ENCODE results near the gene YY1.

The YY1 gene

DNA sequence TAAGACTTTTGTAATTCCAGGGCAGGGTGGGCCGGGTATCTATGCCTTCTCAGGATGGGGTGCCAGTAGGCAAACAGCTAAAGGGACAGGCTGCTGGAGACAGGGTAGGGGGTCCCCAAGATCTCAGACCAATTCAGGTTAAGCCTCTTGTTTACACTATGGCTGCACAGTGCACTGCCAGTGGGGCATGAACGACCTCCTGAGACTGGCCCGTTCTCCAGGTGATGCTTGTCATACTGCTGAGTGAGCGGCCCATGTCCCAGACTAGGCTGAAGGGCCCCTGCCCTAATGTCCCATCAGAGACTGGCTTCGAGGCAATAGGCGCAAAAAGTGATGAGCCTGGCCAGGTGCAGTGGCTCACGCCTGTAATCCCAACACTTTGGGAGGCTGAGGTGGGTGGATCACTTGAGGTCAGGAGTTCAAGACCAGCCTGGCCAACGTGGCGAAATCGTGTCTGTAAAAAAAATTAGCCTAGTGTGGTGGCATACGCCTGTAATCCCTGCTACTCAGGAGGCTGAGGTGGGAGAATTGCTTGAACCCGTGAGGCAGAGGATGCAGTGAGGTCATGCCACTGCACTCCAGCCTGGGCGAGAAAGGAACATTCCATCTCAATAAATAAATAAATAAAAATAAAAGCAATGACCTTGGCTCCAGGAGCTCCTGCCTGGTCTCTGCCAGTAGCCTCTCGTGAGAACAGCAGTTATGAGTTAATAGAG lies 54.7 kb downstream of the YY1 start (continued):
- TF ChIP-seq, protein P1, sequence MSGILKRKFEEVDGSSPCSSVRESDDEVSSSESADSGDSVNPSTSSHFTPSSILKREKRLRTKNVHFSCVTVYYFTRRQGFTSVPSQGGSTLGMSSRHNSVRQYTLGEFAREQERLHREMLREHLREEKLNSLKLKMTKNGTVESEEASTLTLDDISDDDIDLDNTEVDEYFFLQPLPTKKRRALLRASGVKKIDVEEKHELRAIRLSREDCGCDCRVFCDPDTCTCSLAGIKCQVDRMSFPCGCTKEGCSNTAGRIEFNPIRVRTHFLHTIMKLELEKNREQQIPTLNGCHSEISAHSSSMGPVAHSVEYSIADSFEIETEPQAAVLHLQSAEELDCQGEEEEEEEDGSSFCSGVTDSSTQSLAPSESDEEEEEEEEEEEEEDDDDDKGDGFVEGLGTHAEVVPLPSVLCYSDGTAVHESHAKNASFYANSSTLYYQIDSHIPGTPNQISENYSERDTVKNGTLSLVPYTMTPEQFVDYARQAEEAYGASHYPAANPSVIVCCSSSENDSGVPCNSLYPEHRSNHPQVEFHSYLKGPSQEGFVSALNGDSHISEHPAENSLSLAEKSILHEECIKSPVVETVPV (CRISPR knock-in tag; IDR thresholded peaks at IDR 0.05) = no peak
- TF ChIP-seq ZFP30 (CRISPR knock-in tag; IDR thresholded peaks at IDR 0.05) = no peak
- TF ChIP-seq, protein P2, sequence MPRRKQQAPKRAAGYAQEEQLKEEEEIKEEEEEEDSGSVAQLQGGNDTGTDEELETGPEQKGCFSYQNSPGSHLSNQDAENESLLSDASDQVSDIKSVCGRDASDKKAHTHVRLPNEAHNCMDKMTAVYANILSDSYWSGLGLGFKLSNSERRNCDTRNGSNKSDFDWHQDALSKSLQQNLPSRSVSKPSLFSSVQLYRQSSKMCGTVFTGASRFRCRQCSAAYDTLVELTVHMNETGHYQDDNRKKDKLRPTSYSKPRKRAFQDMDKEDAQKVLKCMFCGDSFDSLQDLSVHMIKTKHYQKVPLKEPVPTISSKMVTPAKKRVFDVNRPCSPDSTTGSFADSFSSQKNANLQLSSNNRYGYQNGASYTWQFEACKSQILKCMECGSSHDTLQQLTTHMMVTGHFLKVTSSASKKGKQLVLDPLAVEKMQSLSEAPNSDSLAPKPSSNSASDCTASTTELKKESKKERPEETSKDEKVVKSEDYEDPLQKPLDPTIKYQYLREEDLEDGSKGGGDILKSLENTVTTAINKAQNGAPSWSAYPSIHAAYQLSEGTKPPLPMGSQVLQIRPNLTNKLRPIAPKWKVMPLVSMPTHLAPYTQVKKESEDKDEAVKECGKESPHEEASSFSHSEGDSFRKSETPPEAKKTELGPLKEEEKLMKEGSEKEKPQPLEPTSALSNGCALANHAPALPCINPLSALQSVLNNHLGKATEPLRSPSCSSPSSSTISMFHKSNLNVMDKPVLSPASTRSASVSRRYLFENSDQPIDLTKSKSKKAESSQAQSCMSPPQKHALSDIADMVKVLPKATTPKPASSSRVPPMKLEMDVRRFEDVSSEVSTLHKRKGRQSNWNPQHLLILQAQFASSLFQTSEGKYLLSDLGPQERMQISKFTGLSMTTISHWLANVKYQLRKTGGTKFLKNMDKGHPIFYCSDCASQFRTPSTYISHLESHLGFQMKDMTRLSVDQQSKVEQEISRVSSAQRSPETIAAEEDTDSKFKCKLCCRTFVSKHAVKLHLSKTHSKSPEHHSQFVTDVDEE (CRISPR knock-in tag; IDR thresholded peaks at IDR 0.05) = no peak
- TF ChIP-seq ZC3H10 (CRISPR knock-in tag; IDR thresholded peaks at IDR 0.05) = no peak

DNA sequence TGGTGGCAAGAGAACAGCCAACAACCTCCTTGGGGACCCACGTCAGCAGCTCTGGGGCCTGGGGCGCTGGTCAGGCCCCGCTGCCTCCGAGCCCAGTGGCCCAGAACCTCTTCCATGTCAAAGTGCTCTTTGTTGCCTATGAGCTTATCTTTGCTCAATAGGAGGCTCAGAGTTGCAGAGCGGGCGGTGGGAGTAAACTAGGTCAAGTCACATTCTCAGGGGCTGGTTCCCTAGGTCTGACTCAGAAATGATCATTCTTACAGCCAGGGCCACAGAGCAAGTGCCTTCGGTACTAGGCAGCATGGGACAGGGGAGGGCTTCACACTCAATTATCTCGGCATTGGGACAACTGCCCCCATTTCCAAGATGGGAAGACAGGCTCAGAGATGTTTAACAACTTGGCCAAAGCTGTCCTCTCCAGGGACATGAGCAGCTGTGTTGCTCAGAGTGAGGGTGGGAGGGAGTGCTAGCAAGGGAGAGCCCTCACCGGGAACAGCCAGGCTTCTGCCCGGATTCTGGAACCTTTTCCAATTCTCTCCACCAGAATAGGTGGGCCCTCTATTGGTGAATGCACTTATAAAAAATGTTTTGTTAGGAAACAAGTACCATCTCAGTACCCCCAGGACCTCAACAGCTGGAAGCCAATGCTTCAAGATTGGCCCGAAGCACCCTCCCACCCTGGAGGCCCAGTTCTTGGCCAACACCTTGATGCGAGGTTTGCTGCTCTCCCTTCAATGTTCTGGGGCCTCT lies 55.4 kb downstream of the YY1 start:
- no peak for ATAC-seq

DNA sequence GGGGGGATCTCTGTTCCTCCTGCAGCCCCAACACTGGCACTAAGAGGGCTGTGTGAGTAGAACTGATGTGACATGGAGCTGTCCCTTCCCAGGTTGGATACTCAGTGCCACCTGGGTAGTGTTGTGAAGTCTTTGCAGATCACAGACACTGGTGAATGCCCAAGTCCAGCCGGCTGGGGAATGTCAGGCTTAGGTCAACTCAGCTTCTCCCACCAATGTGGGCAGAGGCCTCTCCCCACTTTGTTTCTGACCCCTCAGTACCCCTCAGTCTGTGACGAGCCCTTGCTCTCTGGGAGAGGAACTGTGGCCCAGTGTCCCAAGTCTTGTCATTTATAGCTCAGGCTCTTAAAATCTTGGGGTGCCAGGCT lies 56.0 kb downstream of the YY1 start:
- TF ChIP-seq CSDC2 (CRISPR knock-in tag; IDR thresholded peaks at IDR 0.05) = no peak
- ATAC-seq = no peak

More for the DNA sequence above, 55.4 kb downstream of the YY1 start:
- TF ChIP-seq ISL1 (CRISPR knock-in tag; IDR thresholded peaks at IDR 0.05) = no peak
- TF ChIP-seq ZC3H10 (CRISPR knock-in tag; IDR thresholded peaks at IDR 0.05) = no peak
- no peak for TF ChIP-seq TOX (CRISPR knock-in tag; IDR thresholded peaks at IDR 0.05; ENCODE audit: borderline replicate concordance)
- TF ChIP-seq, protein P3, sequence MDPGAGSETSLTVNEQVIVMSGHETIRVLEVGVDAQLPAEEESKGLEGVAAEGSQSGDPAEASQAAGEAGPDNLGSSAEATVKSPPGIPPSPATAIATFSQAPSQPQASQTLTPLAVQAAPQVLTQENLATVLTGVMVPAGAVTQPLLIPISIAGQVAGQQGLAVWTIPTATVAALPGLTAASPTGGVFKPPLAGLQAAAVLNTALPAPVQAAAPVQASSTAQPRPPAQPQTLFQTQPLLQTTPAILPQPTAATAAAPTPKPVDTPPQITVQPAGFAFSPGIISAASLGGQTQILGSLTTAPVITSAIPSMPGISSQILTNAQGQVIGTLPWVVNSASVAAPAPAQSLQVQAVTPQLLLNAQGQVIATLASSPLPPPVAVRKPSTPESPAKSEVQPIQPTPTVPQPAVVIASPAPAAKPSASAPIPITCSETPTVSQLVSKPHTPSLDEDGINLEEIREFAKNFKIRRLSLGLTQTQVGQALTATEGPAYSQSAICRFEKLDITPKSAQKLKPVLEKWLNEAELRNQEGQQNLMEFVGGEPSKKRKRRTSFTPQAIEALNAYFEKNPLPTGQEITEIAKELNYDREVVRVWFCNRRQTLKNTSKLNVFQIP (CRISPR knock-in tag; IDR thresholded peaks at IDR 0.05; ENCODE audit: borderline replicate concordance, low read depth) = no peak
- TF ChIP-seq, protein P1 (CRISPR knock-in tag; IDR thresholded peaks at IDR 0.05) = no peak
- TF ChIP-seq SNAI2 (CRISPR knock-in tag; IDR thresholded peaks at IDR 0.05) = no peak
- no peak for TF ChIP-seq CSDC2 (CRISPR knock-in tag; IDR thresholded peaks at IDR 0.05)
- no peak for TF ChIP-seq ESRRG (CRISPR knock-in tag; IDR thresholded peaks at IDR 0.05)
- no peak for TF ChIP-seq ZNF70 (CRISPR knock-in tag; IDR thresholded peaks at IDR 0.05)
- no peak for TF ChIP-seq RARB (CRISPR knock-in tag; IDR thresholded peaks at IDR 0.05)
- TF ChIP-seq PPARA (CRISPR knock-in tag; IDR thresholded peaks at IDR 0.05; ENCODE audit: borderline replicate concordance) = no peak

DNA sequence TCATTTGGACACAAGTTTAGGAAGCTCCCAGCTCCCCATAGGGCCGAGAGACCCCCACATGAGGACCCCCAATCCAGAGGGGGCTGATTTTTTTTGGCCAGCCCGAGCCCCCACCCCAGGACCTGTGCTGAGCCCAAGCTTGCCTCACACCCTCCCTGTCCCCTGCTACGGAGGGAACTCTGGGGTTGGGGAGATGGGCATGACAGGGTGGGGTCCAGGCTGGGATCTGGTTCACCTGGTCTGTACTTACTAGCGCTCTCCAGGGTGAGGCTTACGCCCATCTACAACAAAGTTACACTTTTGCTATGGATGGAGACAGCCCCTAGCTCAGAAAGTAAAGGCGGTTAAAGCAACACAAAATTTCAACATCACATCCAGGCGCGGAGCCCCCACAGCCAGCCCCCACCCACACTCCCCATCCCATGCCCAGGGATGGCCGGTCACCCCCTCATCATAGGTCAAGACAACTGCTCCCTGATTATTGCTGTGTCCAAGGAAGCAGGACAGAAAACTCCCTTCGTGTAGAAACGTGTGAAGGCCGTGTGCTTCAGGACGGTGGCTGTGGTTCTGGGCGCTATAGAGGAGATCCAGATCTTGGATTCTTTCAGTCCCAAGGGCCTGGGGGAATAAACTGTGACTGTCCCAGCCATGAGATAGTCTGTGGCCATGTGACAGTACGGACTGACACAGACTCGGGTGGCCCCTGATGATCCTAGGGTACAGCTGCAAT lies 56.6 kb downstream of the YY1 start:
- no peak for ATAC-seq
- no peak for TF ChIP-seq SNAI2 (CRISPR knock-in tag; IDR thresholded peaks at IDR 0.05)
- no peak for TF ChIP-seq ZNF565 (CRISPR knock-in tag; conservative IDR thresholded peaks at IDR 0.05; ENCODE audit: low read depth)
- no peak for TF ChIP-seq ISL1 (CRISPR knock-in tag; IDR thresholded peaks at IDR 0.05)
- no peak for TF ChIP-seq ZFP30 (CRISPR knock-in tag; IDR thresholded peaks at IDR 0.05)
- TF ChIP-seq, protein P4, sequence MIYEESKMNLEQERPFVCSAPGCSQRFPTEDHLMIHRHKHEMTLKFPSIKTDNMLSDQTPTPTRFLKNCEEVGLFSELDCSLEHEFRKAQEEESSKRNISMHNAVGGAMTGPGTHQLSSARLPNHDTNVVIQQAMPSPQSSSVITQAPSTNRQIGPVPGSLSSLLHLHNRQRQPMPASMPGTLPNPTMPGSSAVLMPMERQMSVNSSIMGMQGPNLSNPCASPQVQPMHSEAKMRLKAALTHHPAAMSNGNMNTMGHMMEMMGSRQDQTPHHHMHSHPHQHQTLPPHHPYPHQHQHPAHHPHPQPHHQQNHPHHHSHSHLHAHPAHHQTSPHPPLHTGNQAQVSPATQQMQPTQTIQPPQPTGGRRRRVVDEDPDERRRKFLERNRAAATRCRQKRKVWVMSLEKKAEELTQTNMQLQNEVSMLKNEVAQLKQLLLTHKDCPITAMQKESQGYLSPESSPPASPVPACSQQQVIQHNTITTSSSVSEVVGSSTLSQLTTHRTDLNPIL (CRISPR knock-in tag; IDR thresholded peaks at IDR 0.05; ENCODE audit: low read depth) = no peak
- TF ChIP-seq TOX (CRISPR knock-in tag; IDR thresholded peaks at IDR 0.05; ENCODE audit: borderline replicate concordance) = no peak
- no peak for TF ChIP-seq BACH2 (CRISPR knock-in tag; IDR thresholded peaks at IDR 0.05; ENCODE audit: borderline replicate concordance)
- TF ChIP-seq, protein P3 (CRISPR knock-in tag; IDR thresholded peaks at IDR 0.05; ENCODE audit: borderline replicate concordance, low read depth) = no peak
- TF ChIP-seq GLIS3 (CRISPR knock-in tag; IDR thresholded peaks at IDR 0.05) = no peak
- no peak for TF ChIP-seq ESRRG (CRISPR knock-in tag; IDR thresholded peaks at IDR 0.05)
- TF ChIP-seq, protein P5, sequence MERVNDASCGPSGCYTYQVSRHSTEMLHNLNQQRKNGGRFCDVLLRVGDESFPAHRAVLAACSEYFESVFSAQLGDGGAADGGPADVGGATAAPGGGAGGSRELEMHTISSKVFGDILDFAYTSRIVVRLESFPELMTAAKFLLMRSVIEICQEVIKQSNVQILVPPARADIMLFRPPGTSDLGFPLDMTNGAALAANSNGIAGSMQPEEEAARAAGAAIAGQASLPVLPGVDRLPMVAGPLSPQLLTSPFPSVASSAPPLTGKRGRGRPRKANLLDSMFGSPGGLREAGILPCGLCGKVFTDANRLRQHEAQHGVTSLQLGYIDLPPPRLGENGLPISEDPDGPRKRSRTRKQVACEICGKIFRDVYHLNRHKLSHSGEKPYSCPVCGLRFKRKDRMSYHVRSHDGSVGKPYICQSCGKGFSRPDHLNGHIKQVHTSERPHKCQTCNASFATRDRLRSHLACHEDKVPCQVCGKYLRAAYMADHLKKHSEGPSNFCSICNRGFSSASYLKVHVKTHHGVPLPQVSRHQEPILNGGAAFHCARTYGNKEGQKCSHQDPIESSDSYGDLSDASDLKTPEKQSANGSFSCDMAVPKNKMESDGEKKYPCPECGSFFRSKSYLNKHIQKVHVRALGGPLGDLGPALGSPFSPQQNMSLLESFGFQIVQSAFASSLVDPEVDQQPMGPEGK (CRISPR knock-in tag; IDR thresholded peaks at IDR 0.05; ENCODE audit: borderline replicate concordance) = no peak

Measured in SK-N-SH treated with all-trans-retinoic acid at 6 μM for 48 hours (cell line).